Daoy (cell line): ENCODE data around the gene IL18RAP. TPM values are rescaled to one million over a fixed set of nuclear protein-coding genes. Genes with fewer than 3 reads are reported as not detected.

Source experiments
- DNase-seq: peaks from one replicate; pipeline ENCODE4 v3.0.0-alpha.2; 2015; ENCODE audit warnings: low read depth
- total RNA-seq: library from RNA; depleted of rRNA; stranded (reverse); fragments of >200 nt; shearing (Covaris generic); gene quantifications from 2 replicates; pipeline ENCODE4 v1.2.3, GENCODE V29; 2014; rRNA removed

IL18RAP gene
- total RNA-seq, 1 experiment from 2014 or later: not detected

DNA sequence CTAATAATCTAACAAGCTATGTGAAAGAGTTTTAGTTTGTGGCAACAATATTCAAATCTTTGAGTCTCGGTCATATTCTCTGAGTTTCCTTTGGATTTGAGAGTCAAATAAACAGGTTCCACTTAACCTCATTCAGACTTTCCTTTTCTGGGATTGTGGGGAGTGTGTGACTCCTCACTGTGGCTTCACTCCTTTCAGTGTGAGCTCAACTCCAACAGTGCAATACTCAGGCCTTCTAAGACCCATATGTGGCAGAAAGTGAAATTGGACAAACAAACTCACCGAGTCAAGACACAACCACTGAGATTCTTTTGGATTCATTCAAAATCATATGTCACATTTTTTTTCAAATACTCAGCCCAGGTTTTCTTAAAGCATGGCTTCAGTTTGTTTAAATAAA lies 75.5 kb downstream of the IL18RAP start:
- no peak for DNase-seq

DNA sequence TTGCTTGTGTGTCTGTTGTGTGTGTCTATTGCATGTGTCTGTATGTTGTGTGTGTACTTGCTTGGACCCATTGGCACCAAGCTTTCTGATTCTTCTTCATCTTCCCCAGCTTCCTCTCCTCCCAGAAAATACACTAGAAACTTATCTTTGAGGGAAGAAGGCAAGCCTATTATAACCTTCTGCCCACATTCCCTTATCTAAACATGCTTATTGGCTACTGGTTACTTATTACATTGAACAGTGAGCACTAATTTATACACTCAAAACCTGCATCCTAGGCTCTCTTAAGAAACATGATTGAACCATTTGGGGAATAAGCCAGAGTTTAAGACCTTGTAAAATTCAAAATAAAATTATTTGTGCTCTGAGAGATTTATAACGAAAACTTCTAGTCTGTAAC lies 76.6 kb downstream of the IL18RAP start:
- no peak for DNase-seq

Other genes starting within 250 kb of the IL18RAP start
- gene IL1RL2, start 236.1 kb upstream of the IL18RAP start, total RNA-seq: not detected in 2 replicates
- not detected in 2 replicates for gene IL1RL1, start 111.6 kb upstream of the IL18RAP start, total RNA-seq
- 4.6 and 7.0 TPM in 2 replicates for gene IL18R1, start 67.4 kb upstream of the IL18RAP start, total RNA-seq
- not detected in 2 replicates for gene SLC9A4, start 50.1 kb downstream of the IL18RAP start, total RNA-seq
- 0.92 and 1.5 TPM in 2 replicates for gene SLC9A2, start 196.4 kb downstream of the IL18RAP start, total RNA-seq